GM19035 (cell line): ENCODE data around the gene WNT7B.

ENCODE experiments used
- ATAC-seq: cut with Tn5 transposase; IDR thresholded peaks from one replicate; pipeline ENCODE4 v1.9.1; 2021; ENCODE audit not compliant: unreplicated experiment

The WNT7B gene

DNA sequence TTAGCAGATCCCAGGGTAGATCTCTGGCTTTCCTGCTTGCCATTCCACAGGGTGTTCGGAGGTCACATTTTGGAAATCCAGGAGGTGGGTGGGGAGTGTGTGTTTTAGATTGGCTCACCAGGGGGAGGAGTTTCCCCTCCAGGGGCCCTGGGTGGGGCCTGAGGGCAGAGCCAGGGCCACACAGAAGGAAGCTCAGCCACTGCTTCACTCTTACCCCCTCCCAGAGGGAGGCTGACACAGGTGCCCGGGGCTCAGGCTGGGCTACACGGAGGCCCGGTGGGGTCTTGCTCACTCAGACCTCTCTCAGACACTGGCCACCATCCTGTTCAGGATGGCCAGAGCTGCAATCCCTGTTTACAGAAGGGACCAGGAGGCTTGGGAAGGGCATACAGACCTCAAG is 2.5 kb downstream of the WNT7B start:
- no peak for ATAC-seq

DNA sequence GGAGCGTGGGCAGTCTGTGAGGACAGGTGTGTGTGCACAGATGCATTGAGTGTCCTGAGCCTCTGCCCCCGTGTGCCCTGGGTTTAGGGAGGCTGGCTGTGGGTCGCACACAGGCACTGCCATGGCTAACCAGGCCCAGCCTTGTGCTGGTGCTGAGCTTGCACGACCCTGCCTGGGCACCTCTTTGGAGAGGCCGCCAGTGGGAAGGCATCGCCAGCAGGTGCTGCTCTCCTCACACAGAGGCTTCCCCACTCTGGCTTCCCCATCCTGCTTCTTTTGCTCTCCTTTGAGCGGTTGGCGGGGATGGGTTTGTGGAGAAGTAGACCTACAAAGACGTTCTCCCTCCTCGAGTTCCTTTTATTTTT is 4.1 kb downstream of the WNT7B start:
- no peak for ATAC-seq

DNA sequence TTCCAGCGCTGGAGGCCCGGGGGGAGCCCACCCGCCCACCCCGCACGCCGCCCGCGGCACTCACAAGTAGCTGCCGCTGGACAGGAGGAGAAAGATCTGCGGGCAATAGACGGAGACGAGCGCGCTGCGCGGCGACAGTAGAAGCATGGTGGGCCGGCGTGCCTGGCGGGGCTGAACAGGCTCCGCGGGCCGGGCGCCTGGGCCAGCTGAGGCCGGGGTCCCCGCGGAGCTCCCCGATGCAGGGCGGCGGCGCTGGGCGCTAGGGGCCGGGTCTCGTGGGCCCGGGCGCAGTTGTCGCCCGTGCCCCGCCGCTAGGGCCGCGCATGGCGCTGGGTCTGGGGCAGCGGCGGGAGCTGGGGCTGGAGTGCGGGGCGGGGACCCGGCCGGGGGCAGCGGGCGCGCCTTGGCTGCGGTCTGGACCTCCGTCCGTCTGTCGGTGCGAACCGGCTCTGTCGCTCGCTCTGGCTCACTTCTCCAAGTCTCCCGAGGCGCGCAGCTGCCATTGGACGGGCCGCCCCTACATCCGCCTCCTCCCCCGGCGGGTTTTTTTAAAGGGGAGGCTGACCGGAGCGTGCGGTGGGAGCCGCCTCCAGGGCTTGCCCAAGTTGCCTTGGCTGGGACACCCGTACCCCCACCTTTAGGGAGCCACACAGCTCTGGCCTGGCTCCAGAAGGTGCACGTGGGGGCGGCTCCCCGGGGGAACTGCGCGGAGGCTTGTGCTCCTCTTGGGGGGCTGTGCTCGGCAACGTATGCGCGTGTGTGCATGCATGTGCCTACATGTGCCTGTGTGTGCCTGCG is 4.7 kb downstream of the WNT7B start:
- ATAC-seq, result no peak

DNA sequence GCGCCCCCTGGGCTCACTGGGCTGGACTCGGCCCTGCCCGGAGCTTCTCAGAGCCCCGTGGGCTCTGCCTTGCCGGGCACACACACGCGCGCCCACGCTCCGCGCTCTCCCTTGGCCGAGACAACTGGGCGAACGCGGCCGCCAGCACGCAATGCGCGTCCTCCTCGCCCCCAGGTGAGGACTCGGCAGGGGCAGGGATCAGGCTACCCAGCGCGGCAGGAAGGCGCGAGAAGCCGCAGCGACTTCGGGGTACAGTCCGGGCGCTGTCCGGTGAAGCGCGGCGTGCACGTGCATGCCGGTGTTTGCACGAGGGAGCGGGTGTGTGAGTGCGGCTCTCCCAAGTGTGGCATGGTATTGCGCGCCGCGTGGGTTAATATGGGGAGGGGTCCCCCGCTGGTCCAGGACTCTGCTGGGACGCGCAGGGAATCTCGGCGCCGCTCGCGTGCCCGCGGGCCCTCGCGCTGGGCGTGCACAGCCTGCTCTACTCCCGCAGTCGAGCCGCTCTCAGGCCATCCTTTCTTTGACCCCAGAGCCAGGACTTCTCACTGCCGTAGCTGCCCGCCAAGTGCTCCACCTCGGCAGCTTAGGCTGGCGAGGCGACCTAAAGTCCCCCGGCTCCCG is 5.4 kb downstream of the WNT7B start:
- no peak for ATAC-seq

DNA sequence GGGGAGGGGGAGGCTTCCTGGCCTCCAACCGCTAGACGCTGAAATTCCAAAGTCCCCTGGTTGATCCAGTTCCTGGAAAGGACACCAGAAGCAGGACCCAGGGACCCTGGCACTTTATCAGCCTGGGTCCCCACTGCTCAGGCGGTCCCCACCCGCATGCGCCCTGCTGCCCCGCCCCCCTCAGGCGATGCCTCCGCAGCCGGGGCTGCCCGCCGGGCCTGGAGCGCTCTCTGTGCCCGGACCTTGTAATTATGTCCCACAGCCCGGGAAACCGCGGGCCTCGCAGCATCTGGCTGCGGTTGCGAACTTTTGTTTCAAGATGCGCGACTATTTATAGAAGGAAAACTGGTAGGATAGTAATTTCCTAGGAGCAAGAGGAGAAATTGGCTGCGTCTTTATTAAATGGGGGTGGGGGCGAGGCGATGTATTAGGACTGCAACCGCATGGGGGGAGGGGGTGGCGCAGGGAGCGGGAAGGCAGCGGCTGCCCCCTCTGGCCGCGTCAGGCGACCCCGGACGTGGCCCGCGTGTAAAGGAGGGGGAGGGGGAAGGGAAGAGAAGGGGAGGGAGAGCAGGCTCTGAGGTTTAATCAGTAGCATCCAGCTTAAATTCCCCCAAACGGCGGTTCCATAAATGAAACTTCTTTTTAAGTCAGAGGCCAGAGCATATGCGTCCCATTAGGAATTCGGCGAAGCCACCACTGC is 6.1 kb downstream of the WNT7B start:
- no peak for ATAC-seq

DNA sequence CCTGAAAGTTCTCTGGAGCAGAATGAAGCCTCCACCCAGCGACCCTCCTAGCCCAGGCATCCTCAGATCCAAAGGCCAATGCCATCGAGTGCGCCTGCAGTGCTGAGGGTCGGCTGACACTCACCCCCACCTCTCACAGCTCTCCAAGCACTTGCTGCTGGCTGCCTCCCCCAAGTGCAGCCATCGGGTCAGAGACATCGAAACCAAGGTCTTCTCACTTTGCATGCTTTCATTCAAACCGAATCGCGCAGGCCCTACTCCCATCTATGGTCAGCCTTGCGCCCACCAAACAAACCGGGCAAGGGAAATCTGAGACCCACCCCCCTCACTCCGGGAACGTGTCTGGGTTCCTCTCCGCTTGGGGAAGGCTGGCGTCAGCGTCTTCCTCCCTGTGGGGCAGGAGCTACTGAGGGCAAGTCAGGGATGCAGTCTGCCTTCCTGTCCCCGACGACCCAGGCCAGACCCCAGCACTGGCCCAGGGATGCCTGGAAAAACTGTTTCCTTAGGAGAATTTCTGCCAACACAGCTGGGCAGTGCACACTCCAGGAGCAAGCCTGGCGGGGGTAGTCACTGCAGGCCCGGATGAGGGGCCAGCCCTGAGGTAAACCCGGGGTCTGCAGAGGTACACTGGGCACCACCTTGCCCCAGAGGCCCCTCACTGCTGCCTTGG is 7.0 kb downstream of the WNT7B start:
- no peak for ATAC-seq

DNA sequence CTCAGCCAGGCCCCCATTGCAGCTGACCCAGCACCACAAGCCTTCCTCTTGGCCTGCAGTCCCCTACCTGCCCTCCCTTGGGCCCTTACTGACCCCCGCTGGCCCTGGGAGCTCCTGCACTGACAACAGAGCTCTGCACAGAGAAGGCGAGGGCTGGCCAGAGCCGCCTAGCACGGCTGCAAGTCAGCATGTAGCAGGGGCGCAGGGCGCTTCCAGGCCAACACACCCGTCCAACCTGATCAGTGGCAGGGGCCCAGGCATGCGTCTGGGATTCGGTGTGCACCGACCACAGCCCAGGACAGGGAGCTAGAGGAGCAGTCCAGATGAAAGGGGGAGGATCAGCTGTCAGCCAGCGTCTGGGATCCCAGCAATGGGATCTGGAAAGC is 7.6 kb downstream of the WNT7B start:
- no peak for ATAC-seq

DNA sequence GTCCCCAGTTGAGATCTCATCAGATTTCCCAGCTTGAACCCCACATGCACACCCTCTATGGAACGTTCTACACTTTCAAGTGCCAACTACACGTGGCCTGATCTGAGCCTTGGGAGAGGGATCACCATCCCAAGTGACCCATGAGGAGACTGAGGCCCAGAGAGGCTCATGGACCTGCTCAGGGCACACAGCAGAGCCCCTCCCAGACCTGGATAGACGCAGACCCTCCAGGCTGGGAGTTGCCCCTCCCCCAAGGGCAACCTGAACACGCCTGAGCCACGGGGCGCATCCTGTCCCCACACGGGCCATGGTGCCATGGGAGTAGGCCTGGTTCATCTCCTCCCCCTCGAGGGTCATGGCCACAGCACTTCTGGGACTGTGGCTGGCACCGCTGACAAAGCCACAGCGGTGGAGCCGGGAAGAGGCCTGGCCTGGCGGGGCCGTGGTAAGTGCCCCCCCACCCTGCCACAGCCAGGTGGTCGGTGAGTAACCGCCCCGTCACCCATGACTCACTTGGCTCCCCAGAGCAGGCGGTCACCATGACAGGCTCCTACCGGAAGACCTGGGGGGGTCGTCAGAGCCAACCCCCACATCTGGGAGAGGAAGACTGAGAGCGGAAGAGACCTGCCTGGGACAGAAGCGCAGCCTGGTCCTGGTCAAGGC is 8.1 kb downstream of the WNT7B start:
- ATAC-seq, result no peak

DNA sequence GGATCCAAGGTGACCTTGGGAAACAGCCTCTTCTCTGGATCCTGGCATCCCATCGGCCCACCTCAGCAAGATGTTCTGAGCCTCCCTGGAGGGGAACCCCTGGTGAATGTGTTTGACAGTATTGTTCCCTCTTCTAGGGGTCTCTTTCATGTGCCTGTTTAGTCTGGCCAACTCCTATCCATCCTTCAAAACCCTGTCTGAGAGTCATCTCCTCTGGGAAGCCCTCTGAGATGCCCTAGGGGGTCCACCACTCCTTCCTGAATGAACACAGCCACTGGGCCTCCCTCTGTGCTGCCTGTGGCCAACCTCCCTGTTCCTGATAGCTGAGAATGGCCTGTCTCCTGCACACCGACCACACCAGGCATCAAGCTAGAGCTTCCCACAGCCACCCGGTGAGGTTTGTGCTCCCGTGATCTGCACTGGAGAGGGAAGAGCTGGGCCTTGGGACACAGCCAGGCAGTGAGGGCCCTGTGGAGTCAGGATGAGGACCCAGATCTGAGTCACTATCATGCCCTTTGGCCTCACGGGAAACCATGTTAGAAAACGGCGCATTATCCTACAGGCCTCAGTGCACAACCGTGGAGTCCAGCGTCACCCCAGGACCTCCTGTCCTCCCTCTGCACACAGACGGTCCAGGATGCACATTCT is 8.8 kb downstream of the WNT7B start:
- no peak for ATAC-seq

DNA sequence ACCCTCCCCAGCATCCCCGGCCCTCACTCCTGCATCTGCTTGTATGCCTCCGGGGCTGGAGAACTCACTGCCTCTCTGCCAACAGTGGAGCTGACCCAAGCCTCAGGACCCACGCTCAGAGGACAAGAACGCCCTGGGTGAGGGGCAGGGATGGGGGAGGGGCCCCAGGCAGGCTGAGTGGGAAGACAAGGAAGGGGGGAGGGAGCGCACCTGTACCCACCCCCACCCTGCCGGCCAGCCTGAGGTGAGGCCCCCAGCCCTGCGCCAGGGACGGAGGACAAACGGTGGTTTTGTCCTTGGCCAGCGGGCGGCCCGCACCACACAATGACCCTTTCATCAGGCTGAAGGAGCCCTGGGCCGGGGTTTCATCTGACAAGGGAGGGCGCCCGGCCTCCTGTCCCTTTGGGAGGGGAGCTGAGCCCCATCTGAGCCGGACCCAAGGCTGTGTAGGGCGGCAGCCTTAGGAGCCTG is 10.0 kb downstream of the WNT7B start:
- ATAC-seq, result no peak

DNA sequence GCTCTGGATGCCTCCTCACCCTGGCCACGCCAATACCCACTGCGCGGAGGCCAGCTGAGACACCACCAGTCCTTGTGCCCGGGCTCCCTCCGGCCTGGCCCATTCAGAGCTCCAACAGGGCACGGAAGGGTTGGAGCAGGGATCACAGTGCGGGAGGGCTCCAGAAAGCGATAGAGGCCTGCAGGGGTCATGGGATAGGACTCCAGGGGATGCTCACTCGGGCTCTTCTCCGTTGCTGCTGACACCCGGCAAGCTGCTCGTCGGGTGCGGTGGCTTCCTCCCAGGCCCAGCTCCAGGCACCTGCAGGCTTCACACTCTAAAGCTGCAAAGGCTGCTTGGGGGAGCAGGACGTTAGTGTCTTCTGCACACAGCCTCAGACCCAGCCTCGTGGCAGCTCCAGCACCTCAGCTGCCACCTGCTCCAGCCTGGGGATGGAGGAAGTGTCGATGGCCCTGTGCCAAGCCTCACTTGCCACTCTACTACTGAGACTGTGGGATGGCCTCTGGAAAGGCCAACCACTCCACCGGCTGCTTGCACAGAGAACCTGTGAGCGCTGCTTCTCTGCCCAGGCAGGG is 10.6 kb downstream of the WNT7B start:
- ATAC-seq, result no peak

DNA sequence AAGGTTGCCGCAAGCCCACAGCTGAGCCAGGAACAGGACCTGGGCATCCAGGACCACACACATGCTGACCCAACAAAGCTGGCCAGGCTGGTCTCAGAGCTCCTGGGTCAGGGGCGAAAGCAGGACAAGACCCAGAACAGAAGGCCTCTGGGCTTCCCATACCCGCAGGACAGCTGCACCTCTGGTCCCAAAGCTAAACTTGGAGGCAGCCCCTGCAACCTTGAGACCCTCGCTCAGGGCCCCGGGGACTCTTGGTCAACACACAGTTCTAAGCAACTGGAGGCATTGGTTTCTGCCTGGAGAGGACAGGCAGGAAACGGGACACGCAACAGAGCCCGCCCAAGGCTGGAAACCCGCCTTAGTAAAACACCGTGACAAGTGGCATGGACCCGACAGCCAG is 11.4 kb downstream of the WNT7B start:
- no peak for ATAC-seq

DNA sequence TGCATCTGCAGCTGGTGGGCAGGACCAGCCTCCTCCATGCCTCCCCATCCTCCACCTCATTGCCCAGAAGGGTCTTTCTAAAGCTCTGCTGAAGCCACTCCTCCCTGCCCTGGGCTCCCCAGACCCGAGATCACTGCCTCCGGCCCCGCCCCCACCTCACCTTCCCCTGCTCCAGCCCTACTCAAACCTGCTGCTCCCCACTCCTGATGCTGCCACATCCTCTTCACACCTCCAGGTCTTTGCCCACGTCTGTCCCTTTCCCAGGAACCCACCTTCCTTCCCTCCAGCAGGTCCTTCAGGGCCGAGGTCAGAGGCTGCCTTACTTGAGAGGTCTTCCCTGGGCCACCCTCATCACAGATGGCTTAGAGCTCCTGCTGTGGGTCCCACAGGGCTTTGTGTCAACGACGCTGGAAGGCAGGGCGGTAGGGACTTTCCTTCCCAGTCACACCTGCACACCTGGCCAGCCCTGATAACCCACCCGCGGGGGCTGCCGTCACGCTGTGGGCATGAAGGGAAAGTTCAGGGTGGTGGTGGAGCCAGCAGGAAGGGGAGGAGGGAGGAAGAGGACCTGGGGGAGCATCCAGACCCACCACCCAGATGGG is 11.9 kb downstream of the WNT7B start:
- no peak for ATAC-seq

DNA sequence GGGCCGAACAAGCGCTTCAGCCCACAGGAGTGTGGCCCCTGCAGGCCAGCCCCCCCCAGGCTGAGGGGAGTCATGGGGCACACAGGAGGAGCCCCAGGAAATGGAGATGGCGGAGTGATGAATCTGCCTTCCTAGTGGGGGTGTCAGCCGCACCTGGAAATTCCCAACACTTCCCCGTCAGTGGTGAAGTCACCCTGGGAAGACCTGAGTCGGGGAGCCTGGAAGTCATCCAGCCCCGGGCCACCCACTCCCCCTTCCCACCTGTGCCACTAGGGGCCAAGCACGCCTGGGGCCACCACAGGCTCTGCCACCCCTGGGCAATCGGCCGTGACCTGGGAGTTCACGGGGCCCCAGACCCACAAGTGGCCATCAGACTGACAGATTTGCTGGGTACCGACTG is 12.6 kb downstream of the WNT7B start:
- no peak for ATAC-seq

DNA sequence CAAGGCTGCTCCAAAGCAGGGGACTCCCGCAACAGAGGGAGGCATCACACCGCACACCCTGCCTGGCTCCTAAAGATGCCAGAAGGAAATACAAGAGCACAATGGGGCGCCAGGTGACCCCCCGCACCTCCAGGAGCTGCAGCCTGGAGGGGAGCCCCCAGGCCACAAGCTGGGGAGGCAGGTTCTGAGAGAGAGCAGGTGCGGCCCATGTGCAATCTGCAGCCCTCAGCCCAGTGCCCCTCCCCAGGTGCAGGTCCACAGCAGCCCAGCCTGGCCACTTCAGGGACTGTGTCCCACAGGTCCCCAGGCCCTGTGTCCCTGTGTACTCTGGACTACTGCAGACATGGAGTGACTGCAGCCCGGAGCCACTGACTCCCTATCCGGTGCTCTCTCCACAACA is 13.1 kb downstream of the WNT7B start:
- ATAC-seq, result no peak

DNA sequence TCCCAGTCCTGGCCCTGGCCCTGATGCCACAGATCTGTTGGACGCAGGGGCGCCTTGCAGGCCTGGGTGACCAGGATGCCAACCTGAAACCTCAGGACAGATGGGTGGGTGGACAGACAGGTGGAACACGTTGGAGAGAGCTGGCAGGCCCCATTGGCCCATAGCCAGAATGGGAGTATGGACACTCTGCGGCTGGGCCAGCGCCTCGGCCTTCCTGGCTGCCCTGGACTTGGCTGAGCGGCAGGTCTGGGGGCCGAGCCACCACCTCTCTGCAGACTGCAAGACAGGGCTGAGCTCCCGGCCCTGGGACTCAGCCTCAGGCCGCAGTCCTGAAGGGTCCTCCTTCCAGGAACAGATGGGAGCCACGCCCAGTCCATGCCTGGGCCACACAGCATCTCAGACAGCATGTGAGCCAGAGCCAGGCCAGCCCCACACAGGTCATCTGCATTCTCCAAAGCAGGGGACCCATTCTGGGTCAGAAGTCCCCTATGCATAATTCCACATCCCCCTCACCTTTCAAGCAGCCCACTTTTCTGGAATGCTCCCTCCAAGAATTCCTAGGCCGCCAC is 14.1 kb downstream of the WNT7B start:
- no peak for ATAC-seq

DNA sequence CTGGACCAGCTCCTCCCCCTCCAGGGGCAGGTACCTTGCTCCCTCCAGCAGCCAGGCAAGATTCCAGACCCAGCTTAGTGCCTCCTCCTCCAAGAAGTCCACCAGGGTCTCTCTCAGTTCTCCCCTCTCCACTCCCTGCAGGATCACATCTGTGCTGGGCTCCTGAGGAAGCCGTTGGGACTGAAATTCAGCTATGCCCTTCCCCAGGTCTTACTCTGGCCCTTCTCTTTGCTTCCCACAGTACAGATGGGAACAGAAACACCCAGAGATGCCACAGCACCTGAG is 14.6 kb downstream of the WNT7B start:
- ATAC-seq, result no peak

DNA sequence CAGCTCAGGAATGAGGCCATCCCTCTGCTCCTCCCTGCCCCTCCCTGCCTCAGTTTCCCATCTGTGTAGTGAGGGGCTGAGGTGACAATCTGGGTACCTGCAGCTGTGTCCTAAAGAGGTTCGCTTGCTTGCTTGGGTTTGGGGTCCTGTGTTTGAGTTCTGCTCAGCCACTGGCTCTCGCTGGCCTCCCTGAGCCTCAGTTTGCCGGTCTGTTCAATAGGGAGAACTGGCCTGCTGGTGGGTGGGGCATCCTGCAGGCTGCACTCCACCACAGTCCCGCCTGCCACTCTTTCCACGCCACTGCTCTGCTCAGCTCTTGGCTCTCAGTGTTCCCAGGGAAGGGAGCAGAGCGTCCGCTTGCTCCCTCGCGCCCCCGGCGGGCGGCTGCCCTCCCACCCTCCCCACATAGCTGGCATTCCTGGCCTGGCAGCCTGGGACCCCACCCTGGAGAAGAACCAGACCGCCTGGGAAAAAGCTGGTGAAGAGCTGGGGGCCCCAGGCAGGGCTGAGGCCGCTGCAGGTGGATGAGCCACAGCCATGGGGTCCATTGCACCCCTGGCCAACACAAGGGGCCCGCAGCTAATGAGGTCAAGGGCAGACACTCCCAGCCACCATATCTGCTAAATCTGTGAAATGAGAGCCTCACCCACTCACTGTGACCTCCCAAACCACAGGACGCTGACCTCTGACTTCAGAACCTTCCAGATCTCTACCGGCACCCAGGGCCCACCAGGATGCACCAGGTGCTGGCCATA is 15.1 kb downstream of the WNT7B start:
- no peak for ATAC-seq
